HepG2 (cell line): ENCODE results near the gene ACYP2. TPM values are rescaled to one million over a fixed set of nuclear protein-coding genes. Genes with fewer than 3 reads are reported as not detected.

Experiments used
- GATAD2A ChIP-seq: IDR thresholded peaks from 2 replicates; pipeline ENCODE4 v1.6.1; 2016
- KAT8 ChIP-seq: IDR thresholded peaks from 2 replicates; pipeline ENCODE4 v1.6.1; 2016; ENCODE audit warnings: missing genetic modification reagents, missing compliant biosample characterization
- SMC3 ChIP-seq: IDR thresholded peaks from 2 replicates; pipeline ENCODE4 v1.6.1; 2011; ENCODE audit warnings: low read length, improper control_type of control experiment
- YY1 ChIP-seq: IDR thresholded peaks from 2 replicates; pipeline ENCODE4 v1.6.1; 2011; ENCODE audit warnings: low read length, low read depth, moderate library complexity, mild to moderate bottlenecking; ENCODE audit not compliant: insufficient read depth, insufficient replicate concordance
- ZNF337 ChIP-seq: sonication (generic); formaldehyde crosslinking; IDR thresholded peaks from 2 replicates; pipeline ENCODE4 v1.5.1; 2020; ENCODE audit warnings: missing genetic modification reagents, low read depth, mild to moderate bottlenecking, borderline replicate concordance
- polyA plus RNA-seq, 8 experiments: library from polyadenylated mRNA; depleted of rRNA in 3 of 8; stranded (reverse) in 7 of 8; unstranded in 1 of 8; fragments of >200 nt; fragmentation: Illumina TruSeq in 4 of 8; extraction: Trizol in 4 of 8; gene quantifications; 2 replicates each; pipeline versions ENCODE4 v1.2.1 to v1.2.3, GENCODE V29; 2011 to 2016; ENCODE audit warnings: low read depth in 4 of 8, missing spikeins in 1 of 8, mixed read lengths in 1 of 8; ENCODE audit not compliant: insufficient read depth in 1 of 8
- total RNA-seq, 5 experiments: library from RNA; depleted of rRNA; stranded (reverse); fragments of >200 nt; fragmentation: Illumina TruSeq; extraction: Trizol; gene quantifications; 2 replicates each; pipeline ENCODE4 v1.2.3, GENCODE V29; 2016; ENCODE audit warnings: low read depth in 1 of 5
- TF ChIP-seq, protein P1 (sequence below): sonication (generic); formaldehyde crosslinking; IDR thresholded peaks from 2 replicates; pipeline ENCODE4 v1.5.0; 2020; ENCODE audit warnings: mild to moderate bottlenecking, missing genetic modification reagents, borderline replicate concordance
- TF ChIP-seq, protein P2 (sequence below): fragments of 450-650 bp; IDR thresholded peaks from 2 replicates; pipeline ENCODE4 v1.6.1; 2017; ENCODE audit warnings: mild to moderate bottlenecking
- TF ChIP-seq, protein P3 (sequence below): IDR thresholded peaks from 2 replicates; pipeline ENCODE4 v1.6.1; 2016; ENCODE audit warnings: control low read depth
- TF ChIP-seq, protein P4 (sequence below): sonication (generic); formaldehyde crosslinking; IDR thresholded peaks from 2 replicates; pipeline ENCODE4 v1.8.1; 2022; ENCODE audit warnings: mild to moderate bottlenecking, missing genetic modification reagents
- TF ChIP-seq, protein P5 (sequence below): sonication (generic); formaldehyde crosslinking; IDR thresholded peaks from 2 replicates; pipeline ENCODE4 v1.4.0; 2020; ENCODE audit warnings: low read depth, mild to moderate bottlenecking, missing genetic modification reagents
- TF ChIP-seq, protein P6 (sequence below): sonication (generic); formaldehyde crosslinking; IDR thresholded peaks from 2 replicates; pipeline ENCODE4 v1.4.0; 2020; ENCODE audit warnings: missing genetic modification reagents, borderline replicate concordance

The ACYP2 gene
- total and polyA plus RNA-seq, 2 of the 13 experiments (the other 11 are each of a cell fraction or from before 2014, with no cell fraction given) = 12.3 to 12.7 TPM

DNA sequence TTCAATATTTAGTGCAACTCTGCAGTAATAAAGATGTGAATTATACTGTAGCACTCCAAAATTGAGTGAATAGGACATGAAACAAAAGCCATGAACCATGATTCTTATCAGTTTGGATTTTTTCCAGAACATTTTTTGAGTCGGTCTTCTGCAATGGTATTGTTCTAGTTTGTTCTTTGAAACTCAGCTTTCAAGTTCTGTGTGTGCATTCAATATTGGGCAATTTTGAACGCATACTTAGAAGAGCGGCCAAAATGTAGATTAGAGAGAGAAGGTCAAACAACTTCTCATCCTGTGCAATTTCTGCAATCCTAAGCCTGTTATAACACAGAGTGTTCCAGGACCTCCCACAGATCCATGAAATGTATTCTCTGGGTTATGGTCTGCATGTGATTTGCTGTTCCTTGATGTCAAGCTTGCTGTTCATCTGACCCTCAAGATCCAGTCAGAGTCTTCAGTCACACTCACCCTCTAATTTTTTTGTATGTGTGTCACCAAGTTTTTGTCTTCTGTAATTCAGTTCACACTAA lies 92.3 kb downstream of the ACYP2 start (continued):
- TF ChIP-seq, protein P1, sequence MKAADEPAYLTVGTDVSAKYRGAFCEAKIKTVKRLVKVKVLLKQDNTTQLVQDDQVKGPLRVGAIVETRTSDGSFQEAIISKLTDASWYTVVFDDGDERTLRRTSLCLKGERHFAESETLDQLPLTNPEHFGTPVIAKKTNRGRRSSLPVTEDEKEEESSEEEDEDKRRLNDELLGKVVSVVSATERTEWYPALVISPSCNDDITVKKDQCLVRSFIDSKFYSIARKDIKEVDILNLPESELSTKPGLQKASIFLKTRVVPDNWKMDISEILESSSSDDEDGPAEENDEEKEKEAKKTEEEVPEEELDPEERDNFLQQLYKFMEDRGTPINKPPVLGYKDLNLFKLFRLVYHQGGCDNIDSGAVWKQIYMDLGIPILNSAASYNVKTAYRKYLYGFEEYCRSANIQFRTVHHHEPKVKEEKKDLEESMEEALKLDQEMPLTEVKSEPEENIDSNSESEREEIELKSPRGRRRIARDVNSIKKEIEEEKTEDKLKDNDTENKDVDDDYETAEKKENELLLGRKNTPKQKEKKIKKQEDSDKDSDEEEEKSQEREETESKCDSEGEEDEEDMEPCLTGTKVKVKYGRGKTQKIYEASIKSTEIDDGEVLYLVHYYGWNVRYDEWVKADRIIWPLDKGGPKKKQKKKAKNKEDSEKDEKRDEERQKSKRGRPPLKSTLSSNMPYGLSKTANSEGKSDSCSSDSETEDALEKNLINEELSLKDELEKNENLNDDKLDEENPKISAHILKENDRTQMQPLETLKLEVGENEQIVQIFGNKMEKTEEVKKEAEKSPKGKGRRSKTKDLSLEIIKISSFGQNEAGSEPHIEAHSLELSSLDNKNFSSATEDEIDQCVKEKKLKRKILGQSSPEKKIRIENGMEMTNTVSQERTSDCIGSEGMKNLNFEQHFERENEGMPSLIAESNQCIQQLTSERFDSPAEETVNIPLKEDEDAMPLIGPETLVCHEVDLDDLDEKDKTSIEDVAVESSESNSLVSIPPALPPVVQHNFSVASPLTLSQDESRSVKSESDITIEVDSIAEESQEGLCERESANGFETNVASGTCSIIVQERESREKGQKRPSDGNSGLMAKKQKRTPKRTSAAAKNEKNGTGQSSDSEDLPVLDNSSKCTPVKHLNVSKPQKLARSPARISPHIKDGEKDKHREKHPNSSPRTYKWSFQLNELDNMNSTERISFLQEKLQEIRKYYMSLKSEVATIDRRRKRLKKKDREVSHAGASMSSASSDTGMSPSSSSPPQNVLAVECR (CRISPR knock-in tag) = no peak
- TF ChIP-seq, protein P2, sequence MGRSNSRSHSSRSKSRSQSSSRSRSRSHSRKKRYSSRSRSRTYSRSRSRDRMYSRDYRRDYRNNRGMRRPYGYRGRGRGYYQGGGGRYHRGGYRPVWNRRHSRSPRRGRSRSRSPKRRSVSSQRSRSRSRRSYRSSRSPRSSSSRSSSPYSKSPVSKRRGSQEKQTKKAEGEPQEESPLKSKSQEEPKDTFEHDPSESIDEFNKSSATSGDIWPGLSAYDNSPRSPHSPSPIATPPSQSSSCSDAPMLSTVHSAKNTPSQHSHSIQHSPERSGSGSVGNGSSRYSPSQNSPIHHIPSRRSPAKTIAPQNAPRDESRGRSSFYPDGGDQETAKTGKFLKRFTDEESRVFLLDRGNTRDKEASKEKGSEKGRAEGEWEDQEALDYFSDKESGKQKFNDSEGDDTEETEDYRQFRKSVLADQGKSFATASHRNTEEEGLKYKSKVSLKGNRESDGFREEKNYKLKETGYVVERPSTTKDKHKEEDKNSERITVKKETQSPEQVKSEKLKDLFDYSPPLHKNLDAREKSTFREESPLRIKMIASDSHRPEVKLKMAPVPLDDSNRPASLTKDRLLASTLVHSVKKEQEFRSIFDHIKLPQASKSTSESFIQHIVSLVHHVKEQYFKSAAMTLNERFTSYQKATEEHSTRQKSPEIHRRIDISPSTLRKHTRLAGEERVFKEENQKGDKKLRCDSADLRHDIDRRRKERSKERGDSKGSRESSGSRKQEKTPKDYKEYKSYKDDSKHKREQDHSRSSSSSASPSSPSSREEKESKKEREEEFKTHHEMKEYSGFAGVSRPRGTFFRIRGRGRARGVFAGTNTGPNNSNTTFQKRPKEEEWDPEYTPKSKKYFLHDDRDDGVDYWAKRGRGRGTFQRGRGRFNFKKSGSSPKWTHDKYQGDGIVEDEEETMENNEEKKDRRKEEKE = no peak
- TF ChIP-seq, protein P3, sequence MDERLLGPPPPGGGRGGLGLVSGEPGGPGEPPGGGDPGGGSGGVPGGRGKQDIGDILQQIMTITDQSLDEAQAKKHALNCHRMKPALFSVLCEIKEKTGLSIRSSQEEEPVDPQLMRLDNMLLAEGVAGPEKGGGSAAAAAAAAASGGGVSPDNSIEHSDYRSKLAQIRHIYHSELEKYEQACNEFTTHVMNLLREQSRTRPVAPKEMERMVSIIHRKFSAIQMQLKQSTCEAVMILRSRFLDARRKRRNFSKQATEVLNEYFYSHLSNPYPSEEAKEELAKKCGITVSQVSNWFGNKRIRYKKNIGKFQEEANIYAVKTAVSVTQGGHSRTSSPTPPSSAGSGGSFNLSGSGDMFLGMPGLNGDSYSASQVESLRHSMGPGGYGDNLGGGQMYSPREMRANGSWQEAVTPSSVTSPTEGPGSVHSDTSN (CRISPR knock-in tag) = no peak
- no peak for TF ChIP-seq ZNF337 (CRISPR knock-in tag)
- TF ChIP-seq, protein P4, sequence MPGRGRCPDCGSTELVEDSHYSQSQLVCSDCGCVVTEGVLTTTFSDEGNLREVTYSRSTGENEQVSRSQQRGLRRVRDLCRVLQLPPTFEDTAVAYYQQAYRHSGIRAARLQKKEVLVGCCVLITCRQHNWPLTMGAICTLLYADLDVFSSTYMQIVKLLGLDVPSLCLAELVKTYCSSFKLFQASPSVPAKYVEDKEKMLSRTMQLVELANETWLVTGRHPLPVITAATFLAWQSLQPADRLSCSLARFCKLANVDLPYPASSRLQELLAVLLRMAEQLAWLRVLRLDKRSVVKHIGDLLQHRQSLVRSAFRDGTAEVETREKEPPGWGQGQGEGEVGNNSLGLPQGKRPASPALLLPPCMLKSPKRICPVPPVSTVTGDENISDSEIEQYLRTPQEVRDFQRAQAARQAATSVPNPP (CRISPR knock-in tag) = 0 out of 2 replicates have a peak, but pooled peaks have one; percentile 25
- peak; percentile 41; the same call in 1 of the 2 replicates for TF ChIP-seq SMC3
- TF ChIP-seq, protein P5, sequence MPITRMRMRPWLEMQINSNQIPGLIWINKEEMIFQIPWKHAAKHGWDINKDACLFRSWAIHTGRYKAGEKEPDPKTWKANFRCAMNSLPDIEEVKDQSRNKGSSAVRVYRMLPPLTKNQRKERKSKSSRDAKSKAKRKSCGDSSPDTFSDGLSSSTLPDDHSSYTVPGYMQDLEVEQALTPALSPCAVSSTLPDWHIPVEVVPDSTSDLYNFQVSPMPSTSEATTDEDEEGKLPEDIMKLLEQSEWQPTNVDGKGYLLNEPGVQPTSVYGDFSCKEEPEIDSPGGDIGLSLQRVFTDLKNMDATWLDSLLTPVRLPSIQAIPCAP = no peak
- no peak for TF ChIP-seq YY1
- peak; percentile 65 for TF ChIP-seq KAT8
- TF ChIP-seq GATAD2A (CRISPR knock-in tag) = peak; percentile 100
- TF ChIP-seq, protein P6, sequence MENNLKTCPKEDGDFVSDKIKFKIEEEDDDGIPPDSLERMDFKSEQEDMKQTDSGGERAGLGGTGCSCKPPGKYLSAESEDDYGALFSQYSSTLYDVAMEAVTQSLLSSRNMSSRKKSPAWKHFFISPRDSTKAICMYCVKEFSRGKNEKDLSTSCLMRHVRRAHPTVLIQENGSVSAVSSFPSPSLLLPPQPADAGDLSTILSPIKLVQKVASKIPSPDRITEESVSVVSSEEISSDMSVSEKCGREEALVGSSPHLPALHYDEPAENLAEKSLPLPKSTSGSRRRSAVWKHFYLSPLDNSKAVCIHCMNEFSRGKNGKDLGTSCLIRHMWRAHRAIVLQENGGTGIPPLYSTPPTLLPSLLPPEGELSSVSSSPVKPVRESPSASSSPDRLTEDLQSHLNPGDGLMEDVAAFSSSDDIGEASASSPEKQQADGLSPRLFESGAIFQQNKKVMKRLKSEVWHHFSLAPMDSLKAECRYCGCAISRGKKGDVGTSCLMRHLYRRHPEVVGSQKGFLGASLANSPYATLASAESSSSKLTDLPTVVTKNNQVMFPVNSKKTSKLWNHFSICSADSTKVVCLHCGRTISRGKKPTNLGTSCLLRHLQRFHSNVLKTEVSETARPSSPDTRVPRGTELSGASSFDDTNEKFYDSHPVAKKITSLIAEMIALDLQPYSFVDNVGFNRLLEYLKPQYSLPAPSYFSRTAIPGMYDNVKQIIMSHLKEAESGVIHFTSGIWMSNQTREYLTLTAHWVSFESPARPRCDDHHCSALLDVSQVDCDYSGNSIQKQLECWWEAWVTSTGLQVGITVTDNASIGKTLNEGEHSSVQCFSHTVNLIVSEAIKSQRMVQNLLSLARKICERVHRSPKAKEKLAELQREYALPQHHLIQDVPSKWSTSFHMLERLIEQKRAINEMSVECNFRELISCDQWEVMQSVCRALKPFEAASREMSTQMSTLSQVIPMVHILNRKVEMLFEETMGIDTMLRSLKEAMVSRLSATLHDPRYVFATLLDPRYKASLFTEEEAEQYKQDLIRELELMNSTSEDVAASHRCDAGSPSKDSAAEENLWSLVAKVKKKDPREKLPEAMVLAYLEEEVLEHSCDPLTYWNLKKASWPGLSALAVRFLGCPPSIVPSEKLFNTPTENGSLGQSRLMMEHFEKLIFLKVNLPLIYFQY (CRISPR knock-in tag) = no peak
